ENCODE measurements around the gene CADM2. TPM values are rescaled to one million over a fixed set of nuclear protein-coding genes. Genes with fewer than 3 reads are reported as not detected.

Gene CADM2
- total RNA-seq, 1 donor from 2014 or later, result 4.2 TPM

DNA sequence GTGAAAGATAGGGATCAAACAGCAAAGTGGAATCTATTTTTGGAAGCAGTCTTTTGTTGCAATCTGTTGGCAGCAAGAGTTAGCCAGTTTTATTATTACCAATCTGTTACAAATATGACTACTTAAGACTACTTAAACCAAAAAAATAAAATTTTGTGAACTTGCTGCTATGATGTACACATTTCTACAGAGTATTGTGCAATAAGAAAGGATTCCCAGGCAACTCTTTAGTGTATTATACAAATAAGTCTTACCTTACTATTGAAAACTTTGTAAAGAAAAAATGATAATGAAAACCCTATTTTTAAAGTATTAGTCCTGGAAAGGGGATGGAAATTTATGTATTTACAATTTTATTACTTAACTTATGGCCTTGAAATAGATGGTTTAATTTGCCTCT is 44.7 kb downstream of the CADM2 start:
- Histone ChIP-seq H3K4me3 (ENCODE audit: low read length in 3 of 3) (no peak overlapping the region), H3K4me1 (ENCODE audit: control insufficient read depth in 3 of 3, insufficient read depth in 3 of 3, low read length in 3 of 3) (peaks cover 0 to 5% (median 0%) of the 10 kb centered on the region in 3 donors)

DNA sequence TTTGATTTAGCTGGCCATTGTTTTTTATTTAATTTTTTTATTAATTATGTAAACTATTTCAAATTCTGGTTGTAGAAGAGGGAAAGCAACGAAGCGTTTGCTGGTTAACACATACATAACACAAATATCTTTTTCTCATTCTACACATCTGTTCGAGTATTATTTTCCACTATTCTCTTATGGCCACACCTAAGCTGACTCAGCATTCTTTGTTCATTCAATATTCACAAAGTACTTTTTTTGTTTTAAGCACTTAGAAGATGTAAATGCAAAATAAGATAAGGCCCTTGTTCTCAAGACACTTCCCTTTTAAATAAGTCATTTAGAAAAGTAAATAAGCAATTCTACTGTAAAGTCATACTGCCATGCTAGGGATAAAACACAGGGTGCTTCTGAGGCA is 45.4 kb downstream of the CADM2 start:
- no peaks in the 10 kb centered on the region for H3K9me3 ChIP-seq (ENCODE audit: control insufficient read depth in 3 of 3, low read length in 3 of 3)
- no peaks in the 10 kb centered on the region for H3K4me1 ChIP-seq (ENCODE audit: control insufficient read depth in 3 of 3, insufficient read depth in 3 of 3, low read length in 3 of 3)
- no peak overlapping the region for H3K9ac ChIP-seq (ENCODE audit: low read depth in 1 of 3, low read length in 3 of 3)
- H3K27me3 ChIP-seq (ENCODE audit: control insufficient read depth in 3 of 3, insufficient read depth in 3 of 3, low read length in 3 of 3), result no peaks in the 10 kb centered on the region
- H3K4me3 ChIP-seq (ENCODE audit: low read length in 3 of 3), result no peak overlapping the region
- no peaks in the 10 kb centered on the region for H3K36me3 ChIP-seq (ENCODE audit: control insufficient read depth in 3 of 3, insufficient read depth in 3 of 3, low read length in 3 of 3)
- H3K27ac ChIP-seq (ENCODE audit: low read depth, low read length), result no peak overlapping the region

More for the DNA sequence above, 44.7 kb downstream of the CADM2 start:
- H3K27me3 ChIP-seq (ENCODE audit: control insufficient read depth in 3 of 3, insufficient read depth in 3 of 3, low read length in 3 of 3), result no peaks in the 10 kb centered on the region
- H3K9ac ChIP-seq (ENCODE audit: low read depth in 1 of 3, low read length in 3 of 3), result no peak overlapping the region
- H3K36me3 ChIP-seq (ENCODE audit: control insufficient read depth in 3 of 3, insufficient read depth in 3 of 3, low read length in 3 of 3), result no peaks in the 10 kb centered on the region
- H3K27ac ChIP-seq (ENCODE audit: low read depth, low read length), result no peak overlapping the region
- H3K9me3 ChIP-seq (ENCODE audit: control insufficient read depth in 3 of 3, low read length in 3 of 3), result no peaks in the 10 kb centered on the region

DNA sequence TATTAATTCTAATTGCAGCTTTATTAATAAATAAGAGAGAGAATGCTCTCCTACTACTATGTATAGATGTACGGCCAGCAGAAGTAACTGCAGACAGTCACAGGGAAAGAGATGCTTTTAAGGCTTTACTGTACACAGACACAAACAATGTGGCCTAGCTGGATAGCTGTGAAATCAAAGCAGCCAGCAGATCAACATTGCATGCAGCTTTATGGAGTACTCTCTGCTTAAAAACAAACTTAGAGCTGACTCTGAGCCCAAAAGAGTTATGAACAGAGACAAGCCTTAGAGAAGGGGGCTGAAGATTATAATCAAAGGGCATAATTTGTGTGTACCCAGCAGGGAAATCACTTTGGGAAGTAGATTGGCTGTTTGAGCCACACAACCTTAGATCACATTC is 47.2 kb downstream of the CADM2 start:
- no peak overlapping the region for H3K27ac ChIP-seq (ENCODE audit: low read depth, low read length)
- H3K9ac ChIP-seq (ENCODE audit: low read depth in 1 of 3, low read length in 3 of 3), result no peak overlapping the region
- H3K36me3 ChIP-seq (ENCODE audit: control insufficient read depth in 3 of 3, insufficient read depth in 3 of 3, low read length in 3 of 3), result no peaks in the 10 kb centered on the region
- no peaks in the 10 kb centered on the region for H3K4me1 ChIP-seq (ENCODE audit: control insufficient read depth in 3 of 3, insufficient read depth in 3 of 3, low read length in 3 of 3)
- H3K9me3 ChIP-seq (ENCODE audit: control insufficient read depth in 3 of 3, low read length in 3 of 3), result no peaks in the 10 kb centered on the region
- H3K27me3 ChIP-seq (ENCODE audit: control insufficient read depth in 3 of 3, insufficient read depth in 3 of 3, low read length in 3 of 3), result no peaks in the 10 kb centered on the region
- no peak overlapping the region for H3K4me3 ChIP-seq (ENCODE audit: low read length in 3 of 3)

DNA sequence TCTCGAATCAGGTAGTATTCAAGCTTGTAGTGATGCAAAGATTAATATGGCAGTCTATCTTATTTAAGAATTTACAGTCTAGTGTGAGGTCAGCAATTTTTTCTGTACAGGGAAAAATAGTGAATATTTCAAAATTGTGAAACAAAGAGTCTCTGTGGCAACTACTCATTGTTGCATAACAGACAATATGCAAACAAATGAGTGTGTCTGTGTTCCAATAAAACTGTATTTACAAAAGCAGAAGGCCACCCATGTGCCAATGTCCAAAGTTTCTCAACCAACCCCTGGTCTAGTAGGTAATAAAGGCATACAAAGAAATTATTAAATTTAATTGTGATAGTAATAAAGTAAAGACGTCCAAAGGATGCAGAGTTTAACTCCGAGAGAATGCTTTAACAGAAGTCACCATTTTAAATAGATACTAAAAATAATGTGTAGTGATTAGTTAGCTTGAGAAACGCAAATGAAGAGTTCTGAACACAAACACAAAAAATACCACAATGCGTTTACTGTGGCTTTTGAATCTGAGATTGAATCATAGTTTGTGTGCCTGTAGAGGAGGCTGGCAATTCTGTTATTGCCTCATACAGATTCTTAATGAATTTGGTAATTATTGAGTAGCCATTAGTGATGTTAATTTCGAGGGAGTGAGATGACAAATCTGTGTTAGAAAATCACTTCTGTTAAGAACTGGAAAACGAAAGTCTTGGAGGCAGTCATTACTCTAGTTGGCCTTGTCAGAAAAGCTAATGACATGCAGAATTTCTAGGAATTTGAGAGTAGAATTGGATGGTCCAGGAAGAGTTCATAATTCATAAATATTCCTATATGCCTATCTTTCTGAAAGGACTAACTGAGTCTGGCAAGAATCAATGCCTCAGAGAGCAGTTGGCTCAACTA is 48.7 kb downstream of the CADM2 start:
- no peaks in the 10 kb centered on the region for H3K4me1 ChIP-seq (ENCODE audit: control insufficient read depth in 3 of 3, insufficient read depth in 3 of 3, low read length in 3 of 3)
- no peaks in the 10 kb centered on the region for H3K36me3 ChIP-seq (ENCODE audit: control insufficient read depth in 3 of 3, insufficient read depth in 3 of 3, low read length in 3 of 3)
- no peaks in the 10 kb centered on the region for H3K27me3 ChIP-seq (ENCODE audit: control insufficient read depth in 3 of 3, insufficient read depth in 3 of 3, low read length in 3 of 3)
- no peak overlapping the region for H3K27ac ChIP-seq (ENCODE audit: low read depth, low read length)
- H3K9ac ChIP-seq (ENCODE audit: low read depth in 1 of 3, low read length in 3 of 3), result no peak overlapping the region
- H3K4me3 ChIP-seq (ENCODE audit: low read length in 3 of 3), result no peak overlapping the region
- no peaks in the 10 kb centered on the region for H3K9me3 ChIP-seq (ENCODE audit: control insufficient read depth in 3 of 3, low read length in 3 of 3)

DNA sequence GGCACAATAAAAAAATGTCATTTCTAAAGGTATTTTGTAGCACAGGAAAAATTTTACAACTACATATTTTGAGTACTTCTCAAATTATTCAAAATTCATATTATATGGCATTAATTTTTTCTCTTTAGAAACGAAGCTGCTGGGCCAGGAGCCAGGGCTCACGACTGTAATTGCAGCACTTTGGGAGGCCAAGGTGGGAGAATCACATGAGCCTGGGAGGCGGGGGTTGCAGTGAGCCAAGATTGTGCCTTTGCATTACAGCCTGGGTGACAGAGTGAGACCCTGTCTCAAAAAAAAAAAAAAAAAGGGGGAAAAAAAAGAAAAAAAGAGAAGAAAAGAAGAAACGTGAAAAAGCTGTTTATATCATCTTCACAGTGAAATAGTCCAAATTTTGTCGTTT is 62.0 kb downstream of the CADM2 start:
- no peaks in the 10 kb centered on the region for H3K4me1 ChIP-seq (ENCODE audit: control insufficient read depth in 3 of 3, insufficient read depth in 3 of 3, low read length in 3 of 3)
- H3K9ac ChIP-seq (ENCODE audit: low read depth in 1 of 3, low read length in 3 of 3), result no peak overlapping the region
- no peaks in the 10 kb centered on the region for H3K9me3 ChIP-seq (ENCODE audit: control insufficient read depth in 3 of 3, low read length in 3 of 3)
- no peaks in the 10 kb centered on the region for H3K27me3 ChIP-seq (ENCODE audit: control insufficient read depth in 3 of 3, insufficient read depth in 3 of 3, low read length in 3 of 3)
- H3K36me3 ChIP-seq (ENCODE audit: control insufficient read depth in 3 of 3, insufficient read depth in 3 of 3, low read length in 3 of 3), result no peaks in the 10 kb centered on the region
- no peak overlapping the region for H3K27ac ChIP-seq (ENCODE audit: low read depth, low read length)
- H3K4me3 ChIP-seq (ENCODE audit: low read length in 3 of 3), result no peak overlapping the region

DNA sequence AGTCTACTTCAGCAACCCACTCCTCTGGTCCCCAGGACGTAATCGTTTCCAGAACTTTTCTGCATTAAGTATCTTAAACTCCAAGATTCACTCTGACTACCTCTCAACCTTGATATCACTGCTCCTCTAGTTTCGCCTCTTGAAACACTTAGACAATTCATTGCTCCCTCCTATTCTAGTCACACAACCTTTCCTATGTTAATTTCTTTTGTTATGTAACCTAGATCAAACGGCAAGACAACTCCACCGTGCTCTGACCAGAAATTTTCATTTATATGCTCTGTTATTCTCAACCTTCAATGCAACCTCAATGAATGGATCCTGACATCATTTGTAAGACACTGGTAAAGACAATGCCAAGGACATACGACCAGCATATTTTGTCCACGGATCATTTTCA is 71.3 kb downstream of the CADM2 start:
- no peaks in the 10 kb centered on the region for H3K36me3 ChIP-seq (ENCODE audit: control insufficient read depth in 3 of 3, insufficient read depth in 3 of 3, low read length in 3 of 3)
- no peak overlapping the region for H3K27ac ChIP-seq (ENCODE audit: low read depth, low read length)
- H3K4me1 ChIP-seq (ENCODE audit: control insufficient read depth in 3 of 3, insufficient read depth in 3 of 3, low read length in 3 of 3), result no peaks in the 10 kb centered on the region
- H3K4me3 ChIP-seq (ENCODE audit: low read length in 3 of 3), result no peak overlapping the region
- no peaks in the 10 kb centered on the region for H3K27me3 ChIP-seq (ENCODE audit: control insufficient read depth in 3 of 3, insufficient read depth in 3 of 3, low read length in 3 of 3)
- H3K9me3 ChIP-seq (ENCODE audit: control insufficient read depth in 3 of 3, low read length in 3 of 3), result no peaks in the 10 kb centered on the region
- H3K9ac ChIP-seq (ENCODE audit: low read depth in 1 of 3, low read length in 3 of 3), result no peak overlapping the region

DNA sequence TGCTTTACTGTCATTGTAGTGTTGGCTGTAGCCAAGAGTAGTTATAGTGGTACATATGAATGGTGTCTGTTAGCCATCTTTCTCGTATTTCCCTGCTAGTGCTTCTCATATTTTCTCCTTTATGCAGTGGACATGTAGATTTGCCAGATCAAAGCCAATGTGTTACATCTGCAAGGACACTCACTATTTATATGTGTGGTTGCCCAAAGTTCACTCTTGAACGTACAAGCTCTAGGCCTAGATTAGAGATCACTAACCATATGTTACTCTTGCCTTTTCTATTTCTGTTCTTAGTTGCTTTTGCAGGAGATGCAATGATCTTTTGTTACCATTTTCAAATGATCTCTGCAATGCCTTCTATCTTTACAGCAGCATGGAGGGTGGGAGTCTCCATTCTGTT is 78.4 kb downstream of the CADM2 start:
- no peaks in the 10 kb centered on the region for H3K4me1 ChIP-seq (ENCODE audit: control insufficient read depth in 3 of 3, insufficient read depth in 3 of 3, low read length in 3 of 3)
- no peak overlapping the region for H3K27ac ChIP-seq (ENCODE audit: low read depth, low read length)
- H3K4me3 ChIP-seq (ENCODE audit: low read length in 3 of 3), result no peak overlapping the region
- H3K36me3 ChIP-seq (ENCODE audit: control insufficient read depth in 3 of 3, insufficient read depth in 3 of 3, low read length in 3 of 3), result no peaks in the 10 kb centered on the region
- H3K9me3 ChIP-seq (ENCODE audit: control insufficient read depth in 3 of 3, low read length in 3 of 3), result no peaks in the 10 kb centered on the region
- H3K27me3 ChIP-seq (ENCODE audit: control insufficient read depth in 3 of 3, insufficient read depth in 3 of 3, low read length in 3 of 3), result no peaks in the 10 kb centered on the region
- H3K9ac ChIP-seq (ENCODE audit: low read depth in 1 of 3, low read length in 3 of 3), result no peak overlapping the region

DNA sequence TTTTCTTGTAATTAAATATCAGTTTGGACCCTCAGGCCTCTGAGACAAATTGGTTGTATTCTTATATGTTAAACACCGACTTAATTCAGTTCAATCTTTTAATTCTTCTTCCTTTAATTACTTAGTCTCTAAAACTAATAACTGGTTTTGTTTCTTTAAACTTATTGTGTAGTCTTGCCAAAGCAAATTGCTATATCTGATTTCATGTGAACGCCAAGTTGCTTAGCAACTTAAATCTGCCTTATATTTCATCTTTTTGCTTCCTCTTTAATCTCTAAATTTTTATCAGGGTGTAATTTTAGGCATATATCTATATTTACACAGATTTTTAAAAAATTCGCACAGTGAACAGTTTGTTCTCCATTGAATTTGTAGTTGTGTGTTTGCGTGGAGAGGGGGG is 82.2 kb downstream of the CADM2 start:
- Histone ChIP-seq H3K9ac (ENCODE audit: low read depth in 1 of 3, low read length in 3 of 3) (no peak overlapping the region), H3K36me3 (ENCODE audit: control insufficient read depth in 3 of 3, insufficient read depth in 3 of 3, low read length in 3 of 3) (no peaks in the 10 kb centered on the region), H3K27me3 (ENCODE audit: control insufficient read depth in 3 of 3, insufficient read depth in 3 of 3, low read length in 3 of 3) (no peaks in the 10 kb centered on the region), H3K4me1 (ENCODE audit: control insufficient read depth in 3 of 3, insufficient read depth in 3 of 3, low read length in 3 of 3) (no peaks in the 10 kb centered on the region), H3K27ac (ENCODE audit: low read depth, low read length) (no peak overlapping the region), H3K9me3 (ENCODE audit: control insufficient read depth in 3 of 3, low read length in 3 of 3) (no peaks in the 10 kb centered on the region), H3K4me3 (ENCODE audit: low read length in 3 of 3) (no peak overlapping the region)

DNA sequence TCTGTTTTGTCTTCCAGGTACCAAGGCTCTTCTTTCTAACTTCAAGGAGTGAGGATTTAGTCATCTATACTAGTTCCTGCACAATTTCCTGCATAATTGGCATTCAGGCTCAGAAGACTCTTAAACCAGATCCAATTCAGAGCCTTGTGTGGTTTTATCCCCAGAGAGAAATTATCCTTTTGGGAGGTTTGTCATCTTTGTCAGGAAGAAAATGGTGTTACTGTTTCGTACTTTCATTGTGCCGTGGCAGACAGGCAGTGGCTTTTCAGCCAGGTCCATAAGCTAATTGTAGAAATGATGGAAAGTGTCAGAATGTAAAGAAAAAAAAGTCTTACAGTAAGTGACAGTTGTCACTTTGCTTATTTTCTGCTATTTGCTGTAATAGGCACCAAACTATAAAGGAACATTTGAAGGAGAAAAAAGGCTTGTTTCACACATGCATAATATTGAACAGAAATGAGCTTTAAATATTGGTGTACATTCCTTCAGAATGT is 82.8 kb downstream of the CADM2 start:
- H3K27ac ChIP-seq (ENCODE audit: low read depth, low read length), result no peak overlapping the region
- H3K36me3 ChIP-seq (ENCODE audit: control insufficient read depth in 3 of 3, insufficient read depth in 3 of 3, low read length in 3 of 3), result no peaks in the 10 kb centered on the region
- no peak overlapping the region for H3K9ac ChIP-seq (ENCODE audit: low read depth in 1 of 3, low read length in 3 of 3)
- H3K27me3 ChIP-seq (ENCODE audit: control insufficient read depth in 3 of 3, insufficient read depth in 3 of 3, low read length in 3 of 3), result no peaks in the 10 kb centered on the region
- H3K9me3 ChIP-seq (ENCODE audit: control insufficient read depth in 3 of 3, low read length in 3 of 3), result no peaks in the 10 kb centered on the region
- no peaks in the 10 kb centered on the region for H3K4me1 ChIP-seq (ENCODE audit: control insufficient read depth in 3 of 3, insufficient read depth in 3 of 3, low read length in 3 of 3)
- no peak overlapping the region for H3K4me3 ChIP-seq (ENCODE audit: low read length in 3 of 3)

DNA sequence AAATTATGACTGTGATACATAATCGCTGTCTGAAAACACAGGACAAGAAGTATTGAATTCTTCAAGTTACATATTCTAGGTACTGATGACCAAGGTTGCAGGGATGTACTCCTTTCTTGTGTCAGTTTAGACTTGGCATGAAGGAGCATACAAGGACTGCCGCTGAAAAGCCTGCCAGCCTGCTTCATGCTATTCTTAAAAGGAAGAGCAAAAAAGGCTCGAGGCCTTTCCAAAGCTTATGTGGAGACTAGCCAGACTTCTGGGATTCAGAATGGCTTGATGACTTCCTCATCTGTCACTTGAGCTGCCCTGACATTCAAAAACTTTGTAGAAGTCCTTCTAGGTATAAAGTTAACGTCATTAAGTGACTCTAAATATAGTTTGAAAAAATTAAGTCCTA is 92.0 kb downstream of the CADM2 start:
- Histone ChIP-seq H3K36me3 (ENCODE audit: control insufficient read depth in 3 of 3, insufficient read depth in 3 of 3, low read length in 3 of 3) (no peaks in the 10 kb centered on the region), H3K27me3 (ENCODE audit: control insufficient read depth in 3 of 3, insufficient read depth in 3 of 3, low read length in 3 of 3) (no peaks in the 10 kb centered on the region), H3K4me1 (ENCODE audit: control insufficient read depth in 3 of 3, insufficient read depth in 3 of 3, low read length in 3 of 3) (no peaks in the 10 kb centered on the region), H3K9ac (ENCODE audit: low read depth in 1 of 3, low read length in 3 of 3) (no peak overlapping the region), H3K4me3 (ENCODE audit: low read length in 3 of 3) (no peak overlapping the region), H3K9me3 (ENCODE audit: control insufficient read depth in 3 of 3, low read length in 3 of 3) (no peaks in the 10 kb centered on the region), H3K27ac (ENCODE audit: low read depth, low read length) (no peak overlapping the region)
